H1 (cell line): Measurements from ENCODE around the gene TMEM40. TPM values are rescaled to one million over a fixed set of nuclear protein-coding genes. Genes with fewer than 3 reads are reported as not detected.

Source experiments
- CTCF ChIA-PET: fragments of 300-600 bp; sonication (Branson Sonifier 250); formaldehyde crosslinking; loops from one replicate; lab custom pipeline; 2021; ENCODE audit not compliant: partially characterized antibody; lab: Charles Lee
- POLR2A ChIA-PET: fragments of 300-600 bp; sonication (Branson Sonifier 250); formaldehyde crosslinking; loops from one replicate; lab custom pipeline; 2021; ENCODE audit warnings: inconsistent platforms; ENCODE audit not compliant: partially characterized antibody; lab: Charles Lee
- DNase-seq, 2 experiments: peaks; one replicate each; pipeline versions ENCODE4 v3.0.0 to v3.0.0-alpha.2; 2010 to 2022; ENCODE audit warnings: low spot score in 2 of 2, low read depth in 1 of 2, mixed read lengths in 1 of 2
- FAIRE-seq: peaks from 2 replicates; lab custom pipeline; 2011; peaks lifted over from hg19 to GRCh38; lab: Jason Lieb, UNC
- H2AFZ ChIP-seq: 2 replicates; pipeline ENCODE4 v1.8.1; 2012; ENCODE audit warnings: low read length, inconsistent platforms
- H2AK5ac ChIP-seq: 2 replicates; pipeline ENCODE4 v1.6.1; 2013; ENCODE audit warnings: low read depth, low read length
- H2BK120ac ChIP-seq: replicated peaks from 2 replicates; pipeline ENCODE3; 2013; ENCODE audit warnings: low read depth, low read length, inconsistent platforms
- H2BK12ac ChIP-seq: 2 replicates; pipeline ENCODE4 v1.6.1; 2013; ENCODE audit warnings: low read depth, low read length
- H2BK15ac ChIP-seq: 2 replicates; pipeline ENCODE4 v1.6.1; 2013; ENCODE audit warnings: low read length
- H2BK20ac ChIP-seq: 2 replicates; pipeline ENCODE4 v1.6.1; 2013; ENCODE audit warnings: low read length
- H2BK5ac ChIP-seq: 2 replicates; pipeline ENCODE4 v1.6.1; 2013; ENCODE audit warnings: low read depth, low read length
- H3K14ac ChIP-seq: 2 replicates; pipeline ENCODE4 v1.6.1; 2013; ENCODE audit warnings: inconsistent platforms; ENCODE audit not compliant: insufficient read length
- H3K18ac ChIP-seq: 2 replicates; pipeline ENCODE4 v1.6.1; 2013; ENCODE audit warnings: low read length; ENCODE audit errors: extremely low read depth
- H3K23ac ChIP-seq: 2 replicates; pipeline ENCODE4 v1.6.1; 2013; ENCODE audit warnings: inconsistent platforms; ENCODE audit not compliant: insufficient read length
- H3K23me2 ChIP-seq: 2 replicates; pipeline ENCODE4 v1.6.1; 2013; ENCODE audit warnings: low read depth, low read length
- H3K27ac ChIP-seq: 2 replicates; pipeline ENCODE4 v1.6.1; 2011; ENCODE audit warnings: low read depth, low read length, inconsistent platforms
- H3K27me3 ChIP-seq, 4 experiments: replicated peaks in 1 of 4; 1 replicate in 1 of 4; 2 replicates in 3 of 4; pipeline versions ENCODE4 v1.6.1 to v1.8.1; 2011 to 2013; ENCODE audit warnings: low read length in 3 of 4, mild to moderate bottlenecking in 3 of 4, inconsistent platforms in 2 of 4, mixed read lengths in 2 of 4, moderate library complexity in 1 of 4; ENCODE audit not compliant: control insufficient read depth in 3 of 4, insufficient read depth in 3 of 4; ENCODE audit errors: extremely low read depth in 1 of 4
- H3K36me3 ChIP-seq, 4 experiments: 2 replicates each; pipeline versions ENCODE4 v1.6.1 to v1.8.1; 2011 to 2013; ENCODE audit warnings: mild to moderate bottlenecking in 4 of 4, low read length in 3 of 4, moderate library complexity in 2 of 4, control low read depth in 1 of 4, inconsistent platforms in 1 of 4; ENCODE audit not compliant: insufficient read depth in 4 of 4, control insufficient read depth in 2 of 4
- H3K4ac ChIP-seq: replicated peaks from 2 replicates; pipeline ENCODE3; 2013; ENCODE audit warnings: low read length, low read depth, mixed read lengths, inconsistent platforms; ENCODE audit not compliant: insufficient read length
- H3K4me1 ChIP-seq, 4 experiments: replicated peaks in 1 of 4; 1 replicate in 1 of 4; 2 replicates in 3 of 4; pipeline versions ENCODE4 v1.6.1 to v1.8.1; 2011 to 2013; ENCODE audit warnings: low read length in 3 of 4, inconsistent platforms in 2 of 4, mixed read lengths in 1 of 4; ENCODE audit not compliant: insufficient read depth in 4 of 4, control insufficient read depth in 3 of 4
- H3K4me2 ChIP-seq, 2 experiments: 2 replicates each; pipeline versions ENCODE4 v1.6.1 to v1.8.1; 2011 to 2013; ENCODE audit warnings: low read depth in 2 of 2, low read length in 2 of 2, control low read depth in 1 of 2, inconsistent platforms in 1 of 2, mild to moderate bottlenecking in 1 of 2; ENCODE audit not compliant: insufficient read depth in 1 of 2
- H3K4me3 ChIP-seq, 4 experiments: fragments of 200-600, 300-600 bp in 1 of 4; sonication (generic), shearing (Covaris generic), sonication (Bioruptor Twin) in 1 of 4; 2 replicates each; pipeline versions ENCODE4 v1.5.1 to v1.8.1; 2011 to 2016; ENCODE audit warnings: low read length in 4 of 4, low read depth in 3 of 4, control low read depth in 2 of 4, inconsistent platforms in 2 of 4, mild to moderate bottlenecking in 2 of 4, mixed read lengths in 1 of 4, moderate library complexity in 1 of 4; ENCODE audit not compliant: insufficient read depth in 2 of 4; ENCODE audit errors: extremely low read depth in 1 of 4
- H3K56ac ChIP-seq: replicated peaks from 2 replicates; pipeline ENCODE3; 2013; ENCODE audit warnings: low read depth, mild to moderate bottlenecking, mixed read lengths, low read length, inconsistent platforms; ENCODE audit not compliant: insufficient read length
- H3K79me1 ChIP-seq: 2 replicates; pipeline ENCODE4 v1.6.1; 2013; ENCODE audit warnings: low read depth, low read length, control low read depth
- H3K79me2 ChIP-seq, 2 experiments: 2 replicates each; pipeline versions ENCODE4 v1.6.1 to v1.8.1; 2012 to 2013; ENCODE audit warnings: low read length in 2 of 2, mild to moderate bottlenecking in 2 of 2, inconsistent platforms in 1 of 2; ENCODE audit not compliant: insufficient read depth in 2 of 2, control insufficient read depth in 1 of 2
- H3K9ac ChIP-seq, 4 experiments: replicated peaks in 1 of 4; 1 replicate in 1 of 4; 2 replicates in 3 of 4; pipeline versions ENCODE4 v1.6.1 to v1.8.1; 2011 to 2013; ENCODE audit warnings: low read depth in 3 of 4, low read length in 3 of 4, control low read depth in 2 of 4, mild to moderate bottlenecking in 2 of 4, moderate library complexity in 2 of 4, inconsistent platforms in 1 of 4; ENCODE audit errors: extremely low read depth in 1 of 4
- H3K9me3 ChIP-seq, 2 experiments: 2 replicates each; pipeline versions ENCODE4 v1.6.1 to v1.8.1; 2012 to 2013; ENCODE audit warnings: mild to moderate bottlenecking in 2 of 2, moderate library complexity in 2 of 2, control low read depth in 1 of 2, inconsistent platforms in 1 of 2, low read depth in 1 of 2, low read length in 1 of 2, mixed read lengths in 1 of 2; ENCODE audit not compliant: insufficient read depth in 2 of 2
- H4K20me1 ChIP-seq, 2 experiments: replicated peaks in 1 of 2; 2 replicates each; pipeline versions ENCODE3 to v1.8.1; 2011 to 2013; ENCODE audit warnings: inconsistent platforms in 2 of 2, low read length in 2 of 2, mild to moderate bottlenecking in 1 of 2; ENCODE audit not compliant: insufficient read depth in 2 of 2, control insufficient read depth in 1 of 2
- H4K5ac ChIP-seq: 2 replicates; pipeline ENCODE4 v1.6.1; 2013; ENCODE audit warnings: low read length, low read depth, mixed read lengths, inconsistent platforms; ENCODE audit not compliant: insufficient read length
- H4K8ac ChIP-seq: 2 replicates; pipeline ENCODE4 v1.8.0; 2013; ENCODE audit warnings: mild to moderate bottlenecking, moderate library complexity, low read length, inconsistent platforms; ENCODE audit not compliant: insufficient read depth; ENCODE audit errors: extremely low read depth
- H4K91ac ChIP-seq: replicated peaks from 2 replicates; pipeline ENCODE3; 2013; ENCODE audit warnings: low read length, mixed read lengths, inconsistent platforms; ENCODE audit not compliant: insufficient read length
- CEBPB ChIP-seq: IDR thresholded peaks from 2 replicates; pipeline ENCODE4 v1.6.1; 2012; ENCODE audit warnings: low read depth, low read length
- KDM1A ChIP-seq: fragments of 200-600, 300-600 bp; sonication (generic); IDR thresholded peaks from 2 replicates; pipeline ENCODE4 v1.7.1; 2016; ENCODE audit warnings: mild to moderate bottlenecking, low read length, borderline replicate concordance
- KDM5A ChIP-seq: fragments of 200-600 bp; IDR thresholded peaks from 2 replicates; pipeline ENCODE4 v1.7.1; 2012; ENCODE audit warnings: mild to moderate bottlenecking, low read length, inconsistent platforms, mixed read lengths
- POLR2AphosphoS5 ChIP-seq: IDR thresholded peaks from 2 replicates; pipeline ENCODE4 v1.6.1; 2011; ENCODE audit warnings: low read depth, low read length
- RAD21 ChIP-seq, 2 experiments: IDR thresholded peaks in 1 of 2; conservative IDR thresholded peaks in 1 of 2; 2 replicates each; pipeline ENCODE4 v1.6.1; 2011; ENCODE audit warnings: low read depth in 2 of 2, low read length in 2 of 2, improper control_type of control experiment in 1 of 2, inconsistent platforms in 1 of 2, mild to moderate bottlenecking in 1 of 2, moderate library complexity in 1 of 2
- SIN3A ChIP-seq, 2 experiments: IDR thresholded peaks in 1 of 2; conservative IDR thresholded peaks in 1 of 2; 2 replicates each; pipeline ENCODE4 v1.6.1; 2011 to 2012; ENCODE audit warnings: low read length in 2 of 2, improper control_type of control experiment in 1 of 2, low read depth in 1 of 2, mild to moderate bottlenecking in 1 of 2
- SIRT6 ChIP-seq: IDR thresholded peaks from one replicate; pipeline ENCODE4 v1.7.1; 2012; ENCODE audit warnings: low read length, inconsistent platforms
- SP2 ChIP-seq: IDR thresholded peaks from 2 replicates; pipeline ENCODE4 v1.6.1; 2012; ENCODE audit warnings: mild to moderate bottlenecking, low read length, inconsistent platforms
- SUZ12 ChIP-seq: fragments of 200-600 bp; sonication (generic); IDR thresholded peaks from 2 replicates; pipeline ENCODE4 v1.6.1; 2012; ENCODE audit warnings: mild to moderate bottlenecking, inconsistent platforms, low read length, moderate library complexity, mixed read lengths
- WGBS, 2 experiments: shearing (Covaris generic) in 1 of 2; methylation state at CpG; one replicate each; pipeline versions ENCODE4 v1.1.6 to v1.1.7; 2013 to 2015; ENCODE audit warnings: low lambda C conversion rate in 2 of 2, mixed read lengths in 2 of 2, inconsistent platforms in 1 of 2, low coverage in 1 of 2, missing lambda C conversion rate in 1 of 2; ENCODE audit not compliant: insufficient replicate concordance in 2 of 2, insufficient coverage in 1 of 2, insufficient read length in 1 of 2; ENCODE audit errors: extremely low coverage in 1 of 2, missing lambda C conversion rate in 1 of 2; 5-methylcytosine and 5-hydroxymethylcytosine counted together
- polyA plus RNA-seq, 7 experiments: library from polyadenylated mRNA; depleted of rRNA in 3 of 7; stranded (reverse) in 5 of 7; unstranded in 2 of 7; fragments of >200 nt in 5 of 7; fragments of 200-250 nt in 2 of 7; gene quantifications; 1 replicate in 5 of 7; 2 replicates in 1 of 7; 4 replicates in 1 of 7; pipeline versions ENCODE4 v1.2.1 to v1.2.3, GENCODE V29; 2011 to 2013; ENCODE audit warnings: missing spikeins in 2 of 7, mixed read lengths in 2 of 7
- total RNA-seq: library from RNA; stranded (reverse); fragmentation: NEBNext Ultra II Directional; extraction: Animal tissue kit (Norgen Biotek cat#: 25700); gene quantifications from 2 replicates; pipeline ENCODE4 v1.2.1, GENCODE V29; 2021

TMEM40 gene
- total and polyA plus RNA-seq, 2 of the 8 experiments (the other 6 are each of a cell fraction or from before 2014, with no cell fraction given) = 0.18 TPM; not detected in 1

DNA sequence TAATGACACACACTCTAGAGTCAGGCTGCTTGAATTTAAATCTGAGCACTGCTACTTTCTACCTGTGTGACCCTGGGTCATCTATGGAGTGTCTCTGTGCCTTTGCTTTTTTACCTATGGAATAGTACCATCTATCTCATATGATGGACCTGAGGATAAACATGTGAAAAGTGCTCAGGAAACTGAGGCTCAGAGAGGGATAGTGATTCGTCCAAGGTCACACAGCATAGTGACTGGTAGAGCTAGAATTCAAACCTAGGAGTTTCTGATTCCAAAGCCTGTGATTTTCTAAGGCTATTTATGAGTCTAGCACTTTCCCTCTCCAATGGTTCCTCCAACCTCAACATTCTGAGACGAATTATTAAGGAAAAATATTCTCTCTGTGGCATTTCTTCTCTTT, 63.1 kb downstream of the TMEM40 start:
- Histone ChIP-seq H2BK5ac (no peak overlapping the region), H3K79me1 (no peaks in the 10 kb centered on the region), H3K36me3 (no peaks in the 10 kb centered on the region), H3K4ac (no peak overlapping the region), H3K23me2 (no peaks in the 10 kb centered on the region), H3K23ac (no peak overlapping the region), H3K18ac (no peak overlapping the region), H2BK120ac (no peak overlapping the region), H3K27me3 (no peaks in the 10 kb centered on the region), H3K27ac (no peak overlapping the region), H3K4me1 (peaks cover 0 to 6% (median 3%) of the 10 kb centered on the region in 4 experiments; a peak in 4 of 7 replicates), H3K4me2 (no peak overlapping the region), H2AFZ (no peak overlapping the region), H3K79me2 (no peaks in the 10 kb centered on the region)
- no peak for FAIRE-seq
- POLR2A ChIA-PET = no interaction called here
- 88% methylated on average over 2 of the region's 2 CpGs; no CpG with 5 or more reads in 1 of the 2 experiments for WGBS, 2 experiments
- TF ChIP-seq KDM1A (peak; percentile 95), POLR2AphosphoS5 (no peak), RAD21 (IDR thresholded peaks at IDR 0.05 in 1 of 2, conservative IDR thresholded peaks at IDR 0.05 in 1 of 2; ENCODE audit: low read depth in 2 of 2, low read length in 2 of 2) (no peak), SIRT6 (no peak), SIN3A (conservative IDR thresholded peaks at IDR 0.05 in 1 of 2, IDR thresholded peaks at IDR 0.05 in 1 of 2; ENCODE audit: low read depth in 1 of 2, low read length in 2 of 2) (no peak), CEBPB (no peak), KDM5A (no peak), SUZ12 (no peak), SP2 (no peak)
- TF ChIP-seq, all 59 proteins: peak for 1
- DNase-seq = no peak
- Histone ChIP-seq H3K9me3 (no peaks in the 10 kb centered on the region), H3K9ac (no peak overlapping the region), H4K5ac (no peak overlapping the region), H4K20me1 (no peaks in the 10 kb centered on the region), H3K56ac (no peak overlapping the region), H2AK5ac (no peak overlapping the region), H3K14ac (no peak overlapping the region), H4K8ac (no peak overlapping the region), H2BK20ac (no peak overlapping the region), H2BK12ac (no peak overlapping the region), H4K91ac (no peak overlapping the region), H3K4me3 (no peak overlapping the region), H2BK15ac (no peak overlapping the region)
- CTCF ChIA-PET = interaction anchor here (1.3 kb wide), 2 partner anchors 10 to 94 kb away, joined by 3 to 7 read pairs; no protein-coding TSS in a partner anchor
